Measurements from ENCODE around the gene KIF5C.

Gene KIF5C

DNA sequence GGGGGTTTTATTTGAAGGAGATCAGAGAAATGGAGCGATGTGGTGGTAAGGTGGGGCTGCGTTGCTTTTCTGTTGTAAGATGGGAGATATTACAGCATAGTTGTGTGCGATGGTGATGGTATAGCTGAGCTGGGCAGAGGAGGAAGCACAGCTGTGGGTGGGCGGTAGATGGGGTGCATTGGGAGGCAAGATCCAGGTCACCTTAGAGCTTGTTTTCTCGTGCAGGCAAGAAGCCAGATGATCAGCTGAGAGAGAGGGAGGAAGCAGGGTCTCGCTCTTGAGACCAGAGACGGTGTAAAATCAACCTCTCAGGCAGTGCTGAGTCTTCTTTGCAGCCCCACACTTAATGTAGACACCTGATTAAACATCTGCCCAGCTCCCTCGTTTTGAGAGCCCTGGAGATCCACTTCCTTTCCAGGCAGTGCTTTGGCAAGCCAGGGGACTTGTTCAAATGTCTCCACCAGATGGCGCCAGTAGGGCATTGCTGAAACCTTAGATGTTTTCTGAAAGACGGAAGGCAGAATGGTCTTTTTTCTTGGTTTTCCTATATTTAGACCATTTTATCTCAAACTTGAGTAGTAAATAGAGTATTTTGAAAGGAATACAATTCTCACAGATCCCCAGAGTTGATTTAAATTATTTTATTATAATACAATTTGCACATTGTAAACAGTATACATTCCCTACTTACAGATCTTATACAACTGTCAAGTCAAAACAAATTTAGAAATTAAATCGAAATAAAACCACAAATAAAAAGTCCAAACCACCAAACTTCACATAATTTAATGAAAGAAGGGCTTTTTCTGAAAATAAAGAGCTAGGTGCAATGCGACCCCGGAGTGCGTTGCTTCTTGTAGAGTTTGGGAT is 142.3 kb downstream of the KIF5C start:
- peak; percentile 54 for DNase-seq (ENCODE audit: low read depth)

GRCh38 chr2:149018981-149019380 is 144.0 kb downstream of the KIF5C start:
- DNase-seq (ENCODE audit: low read depth) = no peak

DNA sequence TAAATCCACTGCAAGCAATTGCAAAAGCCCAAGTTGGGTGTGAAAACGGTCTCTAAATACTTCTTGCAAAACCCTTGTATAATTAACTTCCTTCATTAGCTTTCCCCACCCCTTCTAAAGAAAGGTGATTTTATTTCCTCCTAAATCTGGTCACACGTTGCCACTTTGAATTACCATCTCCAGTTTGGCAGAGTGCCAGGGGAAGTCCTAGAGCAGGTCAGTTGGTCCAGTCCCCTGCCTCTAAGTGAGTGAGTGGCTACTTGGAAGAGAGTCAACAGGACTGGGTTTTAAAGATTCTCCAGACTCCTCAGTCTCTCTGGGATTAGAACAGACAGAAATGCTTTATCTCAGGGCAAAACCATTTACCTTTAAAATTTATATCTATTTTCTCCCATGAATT is 144.7 kb downstream of the KIF5C start:
- DNase-seq (ENCODE audit: low read depth) = no peak

- no peak for DNase-seq (ENCODE audit: low read depth)
Measured at GRCh38 chr2:149020432-149020851, 145.4 kb downstream of the KIF5C start.

DNA sequence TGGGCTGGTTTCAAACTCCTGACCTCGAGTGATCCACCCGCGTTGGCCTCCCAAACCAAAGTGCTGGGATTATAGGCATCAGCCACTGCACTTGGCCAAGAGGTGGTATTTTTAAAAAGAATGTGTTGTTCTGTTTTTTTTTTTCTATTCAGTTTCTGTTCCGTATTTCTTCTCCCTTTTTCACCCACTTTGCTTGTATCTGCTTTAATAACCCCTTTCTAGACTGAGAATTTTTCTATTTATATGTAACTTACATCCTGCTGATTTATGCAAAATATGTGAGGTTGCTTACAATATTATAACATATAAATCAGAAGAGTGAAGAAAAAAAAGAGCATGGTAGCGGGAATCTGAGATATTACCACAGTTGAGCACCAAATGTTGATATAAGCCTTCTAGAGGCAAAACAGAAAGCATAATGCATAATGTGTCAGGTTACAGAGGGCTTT is 146.3 kb downstream of the KIF5C start:
- DNase-seq (ENCODE audit: low read depth) = no peak

DNA sequence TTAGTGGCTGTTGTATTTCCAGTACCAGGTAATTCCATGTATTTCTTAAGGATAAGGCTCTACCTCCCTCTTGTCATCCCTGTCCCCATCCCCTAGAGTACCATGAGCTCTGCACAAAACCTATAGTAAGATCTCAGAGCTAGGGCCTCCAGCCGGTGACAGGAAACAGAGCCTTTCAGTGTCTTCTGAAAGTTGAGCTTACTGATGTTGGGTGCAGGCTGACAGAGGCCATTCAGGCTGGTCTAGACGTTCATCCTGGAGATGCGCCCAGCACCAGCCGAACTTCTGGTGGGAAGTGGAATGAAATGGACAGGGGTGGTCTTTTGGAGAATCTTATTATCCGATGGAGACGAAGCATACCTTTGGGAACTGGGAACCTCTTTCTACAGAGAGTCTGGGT is 146.7 kb downstream of the KIF5C start:
- DNase-seq (ENCODE audit: low read depth) = no peak

- no peak for DNase-seq (ENCODE audit: low read depth)
Measured at GRCh38 chr2:149023091-149023490, 148.1 kb downstream of the KIF5C start.

DNA sequence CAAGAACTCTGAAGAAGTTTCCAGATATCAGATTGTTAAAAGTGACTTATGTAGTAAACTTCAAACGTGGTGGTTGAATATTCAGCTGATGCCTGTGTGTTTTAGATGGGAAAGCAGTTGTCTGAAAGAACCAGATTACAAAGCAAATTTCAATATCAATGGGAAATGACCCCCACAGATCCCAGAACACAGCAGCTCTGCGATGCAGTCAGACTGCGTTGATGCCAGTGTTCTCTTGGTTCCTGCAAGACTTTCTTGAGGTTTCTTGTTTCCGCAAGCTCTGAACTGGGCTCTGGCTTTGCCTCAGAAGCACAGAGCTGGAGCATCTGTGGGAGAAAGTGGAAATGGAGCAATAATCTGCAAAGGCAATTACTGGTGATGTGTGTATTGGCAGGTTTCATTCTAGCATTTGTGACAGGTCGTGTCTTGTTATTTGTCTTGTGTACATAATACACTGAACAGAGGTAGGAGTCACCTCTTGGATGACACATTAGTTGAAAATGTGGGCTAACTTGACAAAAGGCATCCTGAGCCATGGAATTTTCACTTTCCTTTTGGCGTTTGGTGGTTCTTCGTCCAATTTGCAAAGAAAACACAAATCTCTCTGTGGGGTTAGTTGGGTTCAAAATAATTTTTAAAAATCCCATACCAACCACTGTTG is 152.7 kb downstream of the KIF5C start:
- DNase-seq (ENCODE audit: low read depth) = no peak

DNA sequence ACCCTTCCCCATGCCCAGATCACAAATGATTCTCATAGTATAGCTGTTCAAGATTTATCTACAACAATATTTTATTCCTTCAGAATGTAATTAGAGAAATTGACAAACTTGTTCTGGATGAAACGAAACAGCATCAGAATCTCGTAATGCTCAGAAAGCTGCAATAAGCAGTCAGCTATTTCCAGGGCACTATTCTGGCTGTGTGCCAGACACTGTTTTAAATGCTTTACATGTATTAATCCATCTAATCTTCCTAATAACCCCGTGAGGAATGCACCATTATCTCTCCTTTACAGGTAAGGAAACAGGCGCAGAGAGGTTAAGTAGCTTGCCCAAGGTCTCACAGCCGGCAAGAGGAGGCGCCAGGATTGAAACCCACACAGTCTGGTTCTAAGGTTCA is 153.3 kb downstream of the KIF5C start:
- no peak for DNase-seq (ENCODE audit: low read depth)

- no peak for DNase-seq (ENCODE audit: low read depth)
Measured at GRCh38 chr2:149028891-149029290, 153.9 kb downstream of the KIF5C start.

DNA sequence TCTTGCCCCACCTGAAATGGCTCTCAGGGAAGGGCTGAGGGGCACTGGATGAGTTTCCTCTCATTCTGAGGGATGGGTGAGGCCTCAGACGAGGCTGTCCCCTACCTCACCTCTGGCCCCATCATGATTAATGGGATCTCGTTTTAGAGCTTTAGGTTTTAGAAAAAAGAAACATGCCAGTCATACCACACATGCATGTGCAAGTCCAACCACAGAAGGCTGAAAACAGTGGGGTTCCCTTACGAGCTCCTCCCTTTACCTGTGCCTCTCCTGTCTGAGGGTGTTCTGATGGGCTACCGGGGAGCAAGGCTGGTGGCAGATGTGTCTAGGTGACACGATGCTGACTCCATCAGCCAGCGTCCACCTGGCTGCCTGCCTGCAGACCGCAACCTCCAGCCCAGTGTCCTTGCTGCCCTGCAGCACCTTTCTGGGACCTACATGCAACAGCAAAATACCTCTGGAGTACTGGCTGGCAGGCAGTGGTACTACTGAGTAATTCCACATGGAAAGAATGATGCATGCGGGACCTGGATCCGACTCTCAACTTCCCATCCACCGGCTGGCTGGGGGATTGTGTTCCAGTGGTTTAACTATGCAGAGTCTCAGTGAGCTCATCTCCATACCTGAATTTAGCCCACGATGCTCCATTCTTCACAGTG is 154.4 kb downstream of the KIF5C start:
- DNase-seq (ENCODE audit: low read depth) = no peak

DNA sequence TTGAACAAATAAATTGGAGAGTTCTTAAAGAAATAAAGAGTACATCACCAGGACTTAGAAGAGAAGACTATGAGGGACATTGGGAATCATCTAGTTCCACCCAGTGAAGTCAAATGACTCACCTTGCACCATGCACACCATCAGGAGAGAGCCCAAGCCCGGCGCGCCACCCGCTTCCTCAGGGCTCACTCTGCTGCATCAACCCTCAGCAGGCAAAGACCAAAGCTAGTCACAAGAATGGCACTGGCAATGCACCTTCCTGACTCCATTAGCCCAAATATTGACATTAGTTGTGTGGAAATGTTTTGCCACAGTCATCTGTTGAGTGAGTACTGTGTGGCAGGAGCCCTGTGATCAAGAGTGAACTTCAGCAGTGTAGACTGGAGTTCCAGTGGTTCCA is 156.4 kb downstream of the KIF5C start:
- DNase-seq (ENCODE audit: low read depth) = no peak

DNA sequence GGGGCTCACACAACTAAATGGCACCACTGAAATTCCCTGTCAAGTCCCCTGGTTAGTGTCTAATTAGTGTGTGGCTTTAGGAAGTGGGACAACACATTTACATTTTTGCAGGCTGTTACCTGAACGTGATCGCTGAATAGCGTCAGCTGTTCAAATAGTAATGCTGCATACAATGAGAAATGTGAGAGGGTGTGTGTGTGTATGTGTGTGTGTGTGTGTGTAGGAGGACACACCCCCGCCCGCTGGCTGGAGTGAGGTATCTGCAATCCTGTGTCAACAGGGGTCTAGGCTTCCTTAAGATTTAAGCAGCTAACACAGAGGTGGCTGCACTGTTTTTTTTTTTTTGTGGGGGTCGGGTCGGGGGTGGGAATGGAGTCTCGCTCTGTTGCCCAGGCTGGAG is 158.7 kb downstream of the KIF5C start:
- no peak for DNase-seq (ENCODE audit: low read depth)

DNA sequence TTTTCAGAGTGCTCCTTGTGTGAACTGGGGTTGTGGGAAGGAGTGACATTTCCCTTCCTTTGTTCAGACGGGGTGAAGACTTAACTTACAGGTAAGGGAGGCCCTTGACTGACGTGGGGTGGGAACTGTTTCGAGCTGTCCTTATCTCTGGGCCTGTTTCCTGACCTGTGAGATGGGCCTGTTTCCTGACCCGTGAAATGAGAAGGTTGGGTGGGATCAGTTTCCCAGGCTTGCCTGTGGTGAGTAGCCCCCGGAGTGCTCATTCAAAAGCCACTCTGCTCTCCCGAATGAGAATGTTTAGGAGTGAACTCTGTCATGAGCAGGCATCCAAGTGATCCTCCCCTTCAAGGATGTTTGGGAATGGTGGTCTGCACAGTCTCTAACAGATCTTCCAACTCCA is 159.4 kb downstream of the KIF5C start:
- DNase-seq (ENCODE audit: low read depth) = no peak

GRCh38 chr2:149036507-149037293 is 161.7 kb downstream of the KIF5C start:
- DNase-seq (ENCODE audit: low read depth) = no peak

DNA sequence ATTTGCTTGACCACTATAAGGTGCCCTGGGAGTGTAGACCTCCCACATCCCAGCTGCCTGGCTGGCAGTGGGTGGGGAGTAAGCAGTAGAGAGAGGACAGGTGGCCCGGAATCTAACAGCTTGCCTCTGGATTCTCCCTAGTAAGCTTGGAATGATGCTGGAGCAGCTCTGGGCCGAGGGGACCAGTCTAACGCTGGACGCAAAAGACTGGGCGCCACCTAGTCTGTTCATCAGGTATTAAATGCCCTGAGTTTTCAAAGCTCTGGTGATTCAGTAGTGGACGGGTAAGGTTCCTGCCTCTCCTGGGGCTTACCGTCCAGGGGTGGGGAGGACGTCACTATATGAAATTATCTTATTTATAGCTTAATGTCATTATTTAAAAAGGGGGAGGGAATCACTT is 162.8 kb downstream of the KIF5C start:
- no peak for DNase-seq (ENCODE audit: low read depth)

GRCh38 chr2:149038442-149039212 is 163.6 kb downstream of the KIF5C start, which contains the start of gene LYPD6B:
Gene LYPD6B (plus strand): TSS chr2:149038699. CDS start chr2:149130949, 92,250 bp downstream.
- DNase-seq (ENCODE audit: low read depth) = no peak

DNA sequence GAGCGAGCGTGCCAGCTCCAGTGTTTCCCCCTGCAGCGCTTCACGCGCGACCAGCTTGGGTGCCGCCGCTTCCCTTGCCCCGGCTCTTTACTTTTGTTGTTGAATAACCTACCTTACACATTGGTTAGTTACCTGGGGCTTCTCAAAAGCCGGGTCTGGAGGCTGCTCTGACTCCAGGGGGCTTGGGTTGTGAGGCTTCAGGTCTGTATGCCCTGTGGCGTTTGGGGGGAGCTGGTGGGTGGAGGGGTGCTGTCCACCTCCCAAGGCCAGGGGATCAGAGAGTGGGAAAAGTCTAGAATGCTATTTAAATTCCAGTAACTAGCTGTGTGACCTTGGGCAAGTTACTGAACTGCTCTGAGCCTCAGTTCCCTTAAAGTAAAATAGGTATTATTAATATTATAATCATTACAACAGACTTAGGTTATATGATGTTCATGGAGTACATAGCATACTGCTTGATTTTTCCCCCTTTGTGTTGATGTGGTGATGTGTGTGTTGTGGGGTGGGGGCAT is 164.2 kb downstream of the KIF5C start:
- no peak for DNase-seq (ENCODE audit: low read depth)

DNA sequence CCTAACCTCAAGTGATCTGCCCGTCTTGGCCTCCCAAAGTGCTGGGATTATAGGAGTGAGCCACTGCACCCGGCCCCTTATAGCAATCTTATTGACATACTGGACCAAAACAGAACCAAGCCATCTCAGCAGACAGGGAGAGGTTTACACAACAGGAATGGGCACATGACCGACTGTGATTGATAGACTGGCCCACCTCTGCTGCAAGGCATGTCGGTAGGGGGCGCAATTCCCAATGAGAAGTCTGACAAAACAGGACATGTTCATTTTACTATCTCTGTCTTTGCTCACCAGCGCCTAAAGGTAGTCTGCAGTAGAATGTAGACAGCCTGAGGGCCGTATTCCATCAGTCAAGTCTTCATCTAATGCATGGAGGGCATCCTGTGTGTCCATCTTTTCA is 165.4 kb downstream of the KIF5C start:
- DNase-seq (ENCODE audit: low read depth) = peak; percentile 47

DNA sequence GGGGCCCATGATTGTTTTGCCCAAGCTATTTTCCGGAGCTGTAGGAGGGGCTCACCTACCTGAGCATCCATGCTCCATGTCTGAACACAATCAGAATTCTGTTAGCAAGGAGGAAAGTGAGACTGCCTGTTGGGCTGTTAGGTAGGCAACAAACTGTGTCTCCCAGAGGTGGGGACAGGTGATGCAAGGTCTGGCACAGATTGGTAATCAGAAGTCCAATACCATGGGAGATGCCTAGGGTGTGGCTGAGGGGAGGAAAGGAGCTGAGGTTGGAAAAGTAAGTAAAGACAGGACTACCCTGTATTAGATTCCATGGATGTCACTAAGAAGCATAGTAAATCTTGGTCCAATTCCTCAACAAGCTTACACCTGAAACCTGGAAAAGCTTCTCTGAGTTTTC is 166.5 kb downstream of the KIF5C start:
- no peak for DNase-seq (ENCODE audit: low read depth)

DNA sequence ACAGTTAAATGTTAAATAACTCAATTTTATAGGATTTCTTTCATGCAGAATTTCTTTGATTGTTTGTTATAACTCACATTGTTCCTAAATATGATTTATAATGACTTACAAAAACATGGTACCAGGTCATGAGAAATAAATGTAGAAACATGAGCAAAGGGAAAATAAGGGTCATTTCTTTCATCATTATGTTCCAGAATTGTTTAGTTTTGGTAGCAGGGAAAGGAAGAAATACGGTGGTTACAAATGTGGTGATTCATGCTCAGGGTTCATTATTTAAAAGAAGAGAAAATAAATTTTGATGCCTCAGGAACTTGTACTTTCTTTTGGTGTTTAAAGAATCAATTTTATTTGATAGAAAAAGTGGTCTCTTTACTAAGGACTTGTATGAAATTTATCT is 167.9 kb downstream of the KIF5C start:
- no peak for DNase-seq (ENCODE audit: low read depth)

All from stimulated activated CD8-positive, alpha-beta memory T cell treated with anti-CD3 and anti-CD28 coated beads, Interleukin-7, amount 100 ng/mL, for 24 hours (primary cell).